ENCODE results near the gene ZNF765. TPM values are rescaled to one million over a fixed set of nuclear protein-coding genes. Genes with fewer than 3 reads are reported as not detected.
"Not testable (repeated sequence)": the region's sequence is repeated elsewhere in the genome, so short reads cannot be mapped to it uniquely, and the experiment has no call there.

Gene ZNF765
- polyA plus RNA-seq, 2 donors, result 1.6 to 3.2 TPM

DNA sequence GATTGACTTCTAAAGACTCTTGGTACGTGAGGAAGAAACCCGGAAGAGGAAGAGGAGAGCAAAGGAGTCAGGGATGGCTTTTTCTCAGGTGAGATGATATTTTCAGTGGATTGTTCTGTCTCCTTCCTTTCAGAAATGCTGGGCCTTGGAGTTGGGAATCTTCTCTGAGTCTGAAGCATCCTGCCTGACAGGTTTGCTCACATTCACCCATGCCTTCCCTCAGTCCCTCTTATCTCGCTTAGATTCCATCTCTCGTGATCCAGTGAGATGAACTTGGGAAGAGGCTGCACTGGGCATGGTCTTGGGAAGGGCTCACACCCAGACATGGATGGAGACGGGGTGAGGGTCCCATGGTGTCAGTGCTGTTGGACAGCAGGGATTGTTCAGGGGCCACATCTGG, 52.2 kb downstream of the ZNF765 start:
- peaks cover 5 to 23% of the 10 kb centered on the region in 2 donors for H3K9me3 ChIP-seq (ENCODE audit: control insufficient read depth in 2 of 2, insufficient read depth in 1 of 2, low read depth in 1 of 2, low read length in 1 of 2)
- peaks cover 3 to 13% of the 10 kb centered on the region in 2 donors for H3K36me3 ChIP-seq (ENCODE audit: control insufficient read depth in 2 of 2, insufficient read depth in 2 of 2, low read length in 1 of 2)
- H3K4me3 ChIP-seq (ENCODE audit: low read depth in 1 of 2, low read length in 2 of 2); H3K27me3 ChIP-seq (ENCODE audit: control insufficient read depth in 1 of 2, insufficient read depth in 2 of 2, low read length in 2 of 2); H3K27ac ChIP-seq (ENCODE audit: low read depth in 2 of 2, low read length in 1 of 2); H3K4me1 ChIP-seq (ENCODE audit: control insufficient read depth in 2 of 2, insufficient read depth in 2 of 2, low read length in 1 of 2): not testable (repeated sequence)
- 85 to 95% methylated on average over 5 of the region's 5 CpGs for WGBS, 2 donors

DNA sequence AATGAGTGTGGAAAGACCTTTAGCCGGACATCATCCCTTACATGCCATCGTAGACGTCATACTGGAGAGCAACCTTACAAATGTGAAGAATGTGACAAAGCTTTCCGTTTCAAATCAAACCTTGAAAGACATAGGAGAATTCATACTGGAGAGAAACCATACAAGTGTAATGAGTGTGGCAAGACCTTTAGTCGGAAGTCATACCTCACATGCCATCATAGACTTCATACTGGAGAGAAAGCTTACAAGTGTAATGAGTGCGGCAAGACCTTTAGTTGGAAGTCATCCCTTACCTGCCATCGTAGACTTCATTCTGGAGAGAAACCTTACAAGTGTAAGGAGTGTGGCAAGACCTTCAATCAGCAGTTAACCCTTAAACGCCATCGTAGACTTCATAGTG, 60.9 kb downstream of the ZNF765 start:
- H3K36me3 ChIP-seq (ENCODE audit: control insufficient read depth in 2 of 2, insufficient read depth in 2 of 2, low read length in 1 of 2), result peaks cover 4 to 7% of the 10 kb centered on the region in 2 donors
- 90 to 93% methylated on average over 9 of the region's 9 CpGs for WGBS, 2 donors
- H3K9me3 ChIP-seq (ENCODE audit: control insufficient read depth in 2 of 2, insufficient read depth in 1 of 2, low read depth in 1 of 2, low read length in 1 of 2), result peaks cover 9 to 19% of the 10 kb centered on the region in 2 donors

GRCh38 chr19:53460131-53460721, 65.3 kb downstream of the ZNF765 start:
- not testable (repeated sequence) for H3K36me3 ChIP-seq (ENCODE audit: control insufficient read depth in 2 of 2, insufficient read depth in 2 of 2, low read length in 1 of 2); H3K27me3 ChIP-seq (ENCODE audit: control insufficient read depth in 1 of 2, insufficient read depth in 2 of 2, low read length in 2 of 2); H3K4me1 ChIP-seq (ENCODE audit: control insufficient read depth in 2 of 2, insufficient read depth in 2 of 2, low read length in 1 of 2); H3K4me3 ChIP-seq (ENCODE audit: low read depth in 1 of 2, low read length in 2 of 2); H3K27ac ChIP-seq (ENCODE audit: low read depth in 2 of 2, low read length in 1 of 2)
- peaks cover 6 to 16% of the 10 kb centered on the region in 2 donors for H3K9me3 ChIP-seq (ENCODE audit: control insufficient read depth in 2 of 2, insufficient read depth in 1 of 2, low read depth in 1 of 2, low read length in 1 of 2)
- 51 to 56% methylated on average over 11 of the region's 11 CpGs for WGBS, 2 donors

More for the DNA sequence above, 60.9 kb downstream of the ZNF765 start:
- no peaks in the 10 kb centered on the region for H3K27me3 ChIP-seq (ENCODE audit: control insufficient read depth in 1 of 2, insufficient read depth in 2 of 2, low read length in 2 of 2)
- no peak overlapping the region for H3K4me3 ChIP-seq (ENCODE audit: low read depth in 1 of 2, low read length in 2 of 2)
- H3K27ac ChIP-seq (ENCODE audit: low read depth in 2 of 2, low read length in 1 of 2), result no peak overlapping the region
- no peaks in the 10 kb centered on the region for H3K4me1 ChIP-seq (ENCODE audit: control insufficient read depth in 2 of 2, insufficient read depth in 2 of 2, low read length in 1 of 2)

- H3K9me3 ChIP-seq (ENCODE audit: control insufficient read depth in 2 of 2, insufficient read depth in 1 of 2, low read depth in 1 of 2, low read length in 1 of 2), result peaks cover 6 to 14% of the 10 kb centered on the region in 2 donors
- H3K36me3 ChIP-seq (ENCODE audit: control insufficient read depth in 2 of 2, insufficient read depth in 2 of 2, low read length in 1 of 2), result no peaks in the 10 kb centered on the region
- WGBS, 2 donors, result 88 to 90% methylated on average over 6 of the region's 6 CpGs
- H3K27me3 ChIP-seq (ENCODE audit: control insufficient read depth in 1 of 2, insufficient read depth in 2 of 2, low read length in 2 of 2), result no peaks in the 10 kb centered on the region
- no peaks in the 10 kb centered on the region for H3K4me1 ChIP-seq (ENCODE audit: control insufficient read depth in 2 of 2, insufficient read depth in 2 of 2, low read length in 1 of 2)
- H3K27ac ChIP-seq (ENCODE audit: low read depth in 2 of 2, low read length in 1 of 2), result no peak overlapping the region
- H3K4me3 ChIP-seq (ENCODE audit: low read depth in 1 of 2, low read length in 2 of 2), result no peak overlapping the region
Measured at GRCh38 chr19:53461866-53462265, 66.9 kb downstream of the ZNF765 start.

DNA sequence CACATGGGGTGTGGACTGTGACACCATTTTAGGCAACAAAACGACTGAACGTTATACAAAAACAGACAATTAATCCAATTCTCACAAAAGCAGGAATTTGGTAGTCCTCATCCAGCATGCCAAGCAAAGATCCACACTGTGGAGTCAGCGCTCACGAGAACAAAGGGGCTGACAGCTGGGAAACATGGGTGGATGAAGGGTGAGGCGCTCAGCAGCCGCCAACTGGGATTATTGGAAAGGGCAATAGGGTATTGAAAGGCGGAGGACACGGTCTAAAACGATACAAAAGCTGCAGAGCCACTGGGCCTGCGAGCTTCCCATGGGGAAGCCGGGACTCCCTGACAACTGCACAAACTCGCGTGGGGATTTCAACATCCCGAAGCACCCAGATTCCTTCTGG, 67.9 kb downstream of the ZNF765 start:
- WGBS, 2 donors, result 46 to 48% methylated on average over 14 of the region's 14 CpGs
- Histone ChIP-seq H3K9me3 (ENCODE audit: control insufficient read depth in 2 of 2, insufficient read depth in 1 of 2, low read depth in 1 of 2, low read length in 1 of 2) (peaks cover 6 to 14% of the 10 kb centered on the region in 2 donors), H3K36me3 (ENCODE audit: control insufficient read depth in 2 of 2, insufficient read depth in 2 of 2, low read length in 1 of 2) (no peaks in the 10 kb centered on the region), H3K27me3 (ENCODE audit: control insufficient read depth in 1 of 2, insufficient read depth in 2 of 2, low read length in 2 of 2) (no peaks in the 10 kb centered on the region), H3K27ac (ENCODE audit: low read depth in 2 of 2, low read length in 1 of 2) (no peak overlapping the region), H3K4me3 (ENCODE audit: low read depth in 1 of 2, low read length in 2 of 2) (no peak overlapping the region), H3K4me1 (ENCODE audit: control insufficient read depth in 2 of 2, insufficient read depth in 2 of 2, low read length in 1 of 2) (no peaks in the 10 kb centered on the region)

GRCh38 chr19:53463263-53463662, 68.3 kb downstream of the ZNF765 start:
- 18 to 22% methylated on average over 17 to 19 of the region's 19 CpGs for WGBS, 2 donors
- H3K27me3 ChIP-seq (ENCODE audit: control insufficient read depth in 1 of 2, insufficient read depth in 2 of 2, low read length in 2 of 2), result no peaks in the 10 kb centered on the region
- H3K36me3 ChIP-seq (ENCODE audit: control insufficient read depth in 2 of 2, insufficient read depth in 2 of 2, low read length in 1 of 2), result no peaks in the 10 kb centered on the region
- no peak overlapping the region for H3K4me3 ChIP-seq (ENCODE audit: low read depth in 1 of 2, low read length in 2 of 2)
- H3K4me1 ChIP-seq (ENCODE audit: control insufficient read depth in 2 of 2, insufficient read depth in 2 of 2, low read length in 1 of 2), result no peaks in the 10 kb centered on the region
- peaks cover 6 to 14% of the 10 kb centered on the region in 2 donors for H3K9me3 ChIP-seq (ENCODE audit: control insufficient read depth in 2 of 2, insufficient read depth in 1 of 2, low read depth in 1 of 2, low read length in 1 of 2)
- no peak overlapping the region for H3K27ac ChIP-seq (ENCODE audit: low read depth in 2 of 2, low read length in 1 of 2)

DNA sequence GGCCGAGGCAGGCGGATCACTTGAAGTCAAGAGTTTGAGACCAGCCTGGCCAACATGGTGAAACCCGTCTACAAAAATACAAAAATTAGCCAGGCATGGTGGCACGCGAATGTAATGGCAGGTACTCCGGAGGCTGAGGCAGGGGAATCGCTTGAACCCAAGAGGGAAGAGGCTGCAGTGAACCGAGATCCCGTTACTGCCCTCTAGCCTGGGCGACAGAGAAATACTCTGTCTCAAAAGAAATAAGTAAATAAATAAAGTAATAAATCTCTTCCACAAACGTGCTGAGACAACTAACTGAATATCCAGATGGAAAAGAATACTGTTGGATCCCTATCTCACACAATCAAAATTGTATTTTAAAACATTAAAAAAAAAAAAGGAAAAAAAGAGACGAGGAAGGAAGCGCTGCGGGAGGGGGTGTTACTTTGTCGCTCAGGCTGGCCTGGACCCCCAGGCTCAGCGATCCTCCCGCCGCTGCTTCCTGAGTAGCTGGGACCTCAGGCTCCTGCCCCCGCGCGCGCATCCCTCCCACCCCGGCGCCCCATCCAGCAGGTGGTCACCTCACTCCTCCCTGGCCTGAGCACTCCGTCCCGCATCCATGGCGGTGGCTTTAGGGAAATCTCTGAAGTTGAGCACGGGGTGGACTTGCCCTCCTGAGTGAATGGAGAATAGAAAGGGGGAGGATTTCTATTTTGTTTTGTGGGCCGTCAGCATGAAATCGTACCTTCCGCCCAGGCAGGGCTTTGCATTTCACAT, 72.0 kb downstream of the ZNF765 start:
- no peaks in the 10 kb centered on the region for H3K36me3 ChIP-seq (ENCODE audit: control insufficient read depth in 2 of 2, insufficient read depth in 2 of 2, low read length in 1 of 2)
- no peaks in the 10 kb centered on the region for H3K4me1 ChIP-seq (ENCODE audit: control insufficient read depth in 2 of 2, insufficient read depth in 2 of 2, low read length in 1 of 2)
- 12 to 13% methylated on average over 28 to 31 of the region's 31 CpGs for WGBS, 2 donors
- H3K4me3 ChIP-seq (ENCODE audit: low read depth in 1 of 2, low read length in 2 of 2), result peak overlapping the region; percentile 62 to 81
- H3K27me3 ChIP-seq (ENCODE audit: control insufficient read depth in 1 of 2, insufficient read depth in 2 of 2, low read length in 2 of 2), result no peaks in the 10 kb centered on the region
- H3K27ac ChIP-seq (ENCODE audit: low read depth in 2 of 2, low read length in 1 of 2), result peak overlapping the region in 1 of 2 donors; percentile 11
- peaks cover 0 to 9% of the 10 kb centered on the region in 2 donors for H3K9me3 ChIP-seq (ENCODE audit: control insufficient read depth in 2 of 2, insufficient read depth in 1 of 2, low read depth in 1 of 2, low read length in 1 of 2)

- Histone ChIP-seq H3K9me3 (ENCODE audit: control insufficient read depth in 2 of 2, insufficient read depth in 1 of 2, low read depth in 1 of 2, low read length in 1 of 2) (peaks cover 0 to 8% of the 10 kb centered on the region in 2 donors), H3K27me3 (ENCODE audit: control insufficient read depth in 1 of 2, insufficient read depth in 2 of 2, low read length in 2 of 2) (no peaks in the 10 kb centered on the region), H3K36me3 (ENCODE audit: control insufficient read depth in 2 of 2, insufficient read depth in 2 of 2, low read length in 1 of 2) (no peaks in the 10 kb centered on the region), H3K27ac (ENCODE audit: low read depth in 2 of 2, low read length in 1 of 2) (peak within 1 kb of the TSS; percentile 64 to 91), H3K4me3 (ENCODE audit: low read depth in 1 of 2, low read length in 2 of 2) (peak within 1 kb of the TSS; percentile 62 to 81), H3K4me1 (ENCODE audit: control insufficient read depth in 2 of 2, insufficient read depth in 2 of 2, low read length in 1 of 2) (no peaks in the 10 kb centered on the region)
- WGBS, 2 donors, result 0 to 1% methylated on average over 55 of the region's 55 CpGs
Measured at GRCh38 chr19:53467485-53468262, 72.7 kb downstream of the ZNF765 start, which contains the start of gene ZNF813. Gene ZNF813 (plus strand): TSS chr19:53467733. CDS start chr19:53483823, 16,090 bp downstream.

DNA sequence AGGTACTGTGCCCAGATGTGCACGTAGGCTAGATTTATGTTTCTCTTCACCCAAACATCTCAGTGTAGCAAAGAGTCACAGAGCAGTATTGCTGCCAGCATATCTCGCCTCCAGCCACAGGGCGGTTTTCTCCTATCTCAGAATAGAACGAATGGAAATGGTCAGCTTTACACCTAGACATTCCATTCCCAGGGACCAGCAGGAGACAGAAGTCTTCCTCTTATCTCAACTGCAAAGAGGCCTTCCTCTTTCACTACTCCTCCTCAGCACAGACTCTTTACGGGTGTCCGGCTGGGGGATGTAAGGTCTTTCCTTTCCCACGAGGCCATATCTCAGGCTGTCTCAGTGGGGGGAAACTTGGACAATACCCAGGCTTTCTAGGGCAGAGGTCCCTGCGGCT, 73.7 kb downstream of the ZNF765 start:
- H3K4me3 ChIP-seq (ENCODE audit: low read depth in 1 of 2, low read length in 2 of 2), result peak overlapping the region in 1 of 2 donors; percentile 81
- not testable (repeated sequence) for H3K27ac ChIP-seq (ENCODE audit: low read depth in 2 of 2, low read length in 1 of 2); H3K4me1 ChIP-seq (ENCODE audit: control insufficient read depth in 2 of 2, insufficient read depth in 2 of 2, low read length in 1 of 2); H3K9me3 ChIP-seq (ENCODE audit: control insufficient read depth in 2 of 2, insufficient read depth in 1 of 2, low read depth in 1 of 2, low read length in 1 of 2); H3K27me3 ChIP-seq (ENCODE audit: control insufficient read depth in 1 of 2, insufficient read depth in 2 of 2, low read length in 2 of 2); H3K36me3 ChIP-seq (ENCODE audit: control insufficient read depth in 2 of 2, insufficient read depth in 2 of 2, low read length in 1 of 2)
- 38 to 49% methylated on average over 8 of the region's 8 CpGs for WGBS, 2 donors

Data from esophagus (tissue), 2 donors.